Measurements from ENCODE around the gene RNF212. TPM values are rescaled to one million over a fixed set of nuclear protein-coding genes. Genes with fewer than 3 reads are reported as not detected.

The RNF212 gene
- total RNA-seq, 4 donors from 2014 or later, result 1.3 TPM; not detected in 3

- H3K36me3 ChIP-seq, result no peaks in the 10 kb centered on the region
- DNase-seq, result no peak
- no peak overlapping the region for H3K27ac ChIP-seq
- TF ChIP-seq, protein P1, sequence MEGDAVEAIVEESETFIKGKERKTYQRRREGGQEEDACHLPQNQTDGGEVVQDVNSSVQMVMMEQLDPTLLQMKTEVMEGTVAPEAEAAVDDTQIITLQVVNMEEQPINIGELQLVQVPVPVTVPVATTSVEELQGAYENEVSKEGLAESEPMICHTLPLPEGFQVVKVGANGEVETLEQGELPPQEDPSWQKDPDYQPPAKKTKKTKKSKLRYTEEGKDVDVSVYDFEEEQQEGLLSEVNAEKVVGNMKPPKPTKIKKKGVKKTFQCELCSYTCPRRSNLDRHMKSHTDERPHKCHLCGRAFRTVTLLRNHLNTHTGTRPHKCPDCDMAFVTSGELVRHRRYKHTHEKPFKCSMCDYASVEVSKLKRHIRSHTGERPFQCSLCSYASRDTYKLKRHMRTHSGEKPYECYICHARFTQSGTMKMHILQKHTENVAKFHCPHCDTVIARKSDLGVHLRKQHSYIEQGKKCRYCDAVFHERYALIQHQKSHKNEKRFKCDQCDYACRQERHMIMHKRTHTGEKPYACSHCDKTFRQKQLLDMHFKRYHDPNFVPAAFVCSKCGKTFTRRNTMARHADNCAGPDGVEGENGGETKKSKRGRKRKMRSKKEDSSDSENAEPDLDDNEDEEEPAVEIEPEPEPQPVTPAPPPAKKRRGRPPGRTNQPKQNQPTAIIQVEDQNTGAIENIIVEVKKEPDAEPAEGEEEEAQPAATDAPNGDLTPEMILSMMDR (IDR thresholded peaks at IDR 0.05 in 4 of 5, conservative IDR thresholded peaks at IDR 0.05 in 1 of 5), result no peak
- TF ChIP-seq POLR2A (IDR thresholded peaks at IDR 0.05), result no peak
- intact Hi-C loops (cut with DNase I; ENCODE audit: low total_unique reads), result no loop called here
- in situ Hi-C loops (cut with MboI; ENCODE audit: low sequenced_read_pairs in 4 of 4), result no loop called here
- H3K4me1 ChIP-seq, result no peaks in the 10 kb centered on the region
- peaks cover 3 to 19% (median 14%) of the 10 kb centered on the region in 3 donors for H3K27me3 ChIP-seq
- no peaks in the 10 kb centered on the region for H3K9me3 ChIP-seq
- no peak overlapping the region for H3K4me3 ChIP-seq
- ATAC-seq, result no peak
Observed at GRCh38 chr4:1087371-1087770, 26.0 kb downstream of the RNF212 start.

GRCh38 chr4:1086011-1086410 lies 27.4 kb downstream of the RNF212 start:
- no peak for ATAC-seq
- no peaks in the 10 kb centered on the region for H3K4me1 ChIP-seq
- DNase-seq, result no peak
- no peak overlapping the region for H3K4me3 ChIP-seq
- no peaks in the 10 kb centered on the region for H3K36me3 ChIP-seq
- H3K9me3 ChIP-seq, result no peaks in the 10 kb centered on the region
- peaks cover 7 to 22% (median 20%) of the 10 kb centered on the region in 3 donors for H3K27me3 ChIP-seq
- no peak overlapping the region for H3K27ac ChIP-seq
- in situ Hi-C loops (cut with MboI; ENCODE audit: low sequenced_read_pairs in 4 of 4) (no loop called here), intact Hi-C loops (cut with DNase I; ENCODE audit: low total_unique reads) (no loop called here)
- TF ChIP-seq, protein P1 (IDR thresholded peaks at IDR 0.05 in 4 of 5, conservative IDR thresholded peaks at IDR 0.05 in 1 of 5), result no peak
- TF ChIP-seq POLR2A (IDR thresholded peaks at IDR 0.05), result no peak

DNA sequence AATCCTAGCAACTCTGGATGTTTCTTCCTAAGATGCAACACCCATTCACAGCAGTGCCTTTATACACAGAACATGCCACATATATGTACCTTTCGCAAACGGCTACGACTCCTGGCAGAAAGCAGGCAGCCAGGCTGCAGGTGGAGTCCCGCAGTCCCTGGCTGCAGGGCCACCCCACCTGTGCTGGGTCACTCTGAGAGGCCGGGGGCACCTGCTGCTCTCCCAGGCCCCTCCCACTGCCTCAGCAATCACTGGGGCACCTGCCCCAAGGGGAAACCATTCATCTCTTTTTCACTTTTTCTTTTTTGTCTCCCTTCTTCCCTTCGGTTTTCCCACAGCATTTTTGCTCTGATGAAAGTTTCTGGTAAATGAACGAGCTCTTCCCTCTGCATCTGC lies 28.0 kb downstream of the RNF212 start:
- DNase-seq (no peak), ATAC-seq (no peak)
- Histone ChIP-seq H3K4me3 (no peak overlapping the region), H3K4me1 (no peaks in the 10 kb centered on the region), H3K9me3 (no peaks in the 10 kb centered on the region), H3K27me3 (peaks cover 10 to 26% (median 22%) of the 10 kb centered on the region in 3 donors), H3K36me3 (no peaks in the 10 kb centered on the region), H3K27ac (no peak overlapping the region)
- in situ Hi-C loops (cut with MboI; ENCODE audit: low sequenced_read_pairs in 4 of 4) (no loop called here), intact Hi-C loops (cut with DNase I; ENCODE audit: low total_unique reads) (no loop called here)
- TF ChIP-seq POLR2A (IDR thresholded peaks at IDR 0.05), result no peak
- TF ChIP-seq, protein P1 (IDR thresholded peaks at IDR 0.05 in 4 of 5, conservative IDR thresholded peaks at IDR 0.05 in 1 of 5), result no peak

- peaks cover 15 to 30% (median 22%) of the 10 kb centered on the region in 3 donors for H3K27me3 ChIP-seq
- no peaks in the 10 kb centered on the region for H3K4me1 ChIP-seq
- H3K36me3 ChIP-seq, result no peaks in the 10 kb centered on the region
- no peak overlapping the region for H3K27ac ChIP-seq
- ATAC-seq, result no peak
- H3K4me3 ChIP-seq, result no peak overlapping the region
- in situ Hi-C loops (cut with MboI; ENCODE audit: low sequenced_read_pairs in 4 of 4), result no loop called here
- TF ChIP-seq, protein P1 (IDR thresholded peaks at IDR 0.05 in 4 of 5, conservative IDR thresholded peaks at IDR 0.05 in 1 of 5), result no peak
- TF ChIP-seq POLR2A (IDR thresholded peaks at IDR 0.05), result no peak
- no peak for DNase-seq
- H3K9me3 ChIP-seq, result no peaks in the 10 kb centered on the region
- intact Hi-C loops (cut with DNase I; ENCODE audit: low total_unique reads), result no loop called here
Observed at GRCh38 chr4:1084796-1085403, 28.5 kb downstream of the RNF212 start.

- intact Hi-C loops (cut with DNase I; ENCODE audit: low total_unique reads), result no loop called here
- no peak overlapping the region for H3K27ac ChIP-seq
- peaks cover 17 to 30% (median 22%) of the 10 kb centered on the region in 3 donors for H3K27me3 ChIP-seq
- in situ Hi-C loops (cut with MboI; ENCODE audit: low sequenced_read_pairs in 4 of 4), result no loop called here
- no peak overlapping the region for H3K4me3 ChIP-seq
- no peaks in the 10 kb centered on the region for H3K9me3 ChIP-seq
- TF ChIP-seq POLR2A (IDR thresholded peaks at IDR 0.05), result no peak
- TF ChIP-seq, protein P1 (IDR thresholded peaks at IDR 0.05 in 4 of 5, conservative IDR thresholded peaks at IDR 0.05 in 1 of 5), result no peak
- no peaks in the 10 kb centered on the region for H3K4me1 ChIP-seq
- no peaks in the 10 kb centered on the region for H3K36me3 ChIP-seq
- ATAC-seq, result no peak
- DNase-seq, result no peak
Observed at GRCh38 chr4:1084394-1084793, 29.0 kb downstream of the RNF212 start.
